ENCODE results near the gene PMM1.
"Not testable (repeated sequence)": the region's sequence is repeated elsewhere in the genome, so short reads cannot be mapped to it uniquely, and the experiment has no call there.

- not testable (repeated sequence) for TF ChIP-seq CTCF, POLR2A (IDR thresholded peaks at IDR 0.05)
Measured at GRCh38 chr22:41634610-41635009, 45.0 kb upstream of the PMM1 start.

Measured in uterus (tissue), 2 donors.